Measurements from ENCODE around the gene WDR5. TPM values are rescaled to one million over a fixed set of nuclear protein-coding genes. Genes with fewer than 3 reads are reported as not detected.

Gene WDR5
- total and polyA plus RNA-seq, 2 experiments from 2014 or later: 37.0 to 56.6 TPM

Small RNA genes within 50 kb of the gene (small RNA-seq; reads per million reads assigned to genes)
- gene RNU6ATAC (ENCODE audit: low replicate concordance): 15.1 reads per million, percentile 97 among the genes with 10 or more reads in this experiment

Other genes starting within 250 kb of the WDR5 start
- 24.3 and 28.9 TPM in 2 replicates for gene VAV2, start 143.8 kb upstream of the WDR5 start, total RNA-seq (2014; rRNA removed; shearing (Covaris generic))
- gene VAV2, start 143.8 kb upstream of the WDR5 start, polyA plus RNA-seq (2016; fragmentation: Nextera tagmentation; extraction: Ambion mirVana): 7.2 and 8.1 TPM in 2 replicates
- 12.8 and 16.0 TPM in 2 replicates for gene BRD3OS, start 110.6 kb upstream of the WDR5 start, total RNA-seq (2014; rRNA removed; shearing (Covaris generic))
- 9.2 and 10.9 TPM in 2 replicates for gene BRD3OS, start 110.6 kb upstream of the WDR5 start, polyA plus RNA-seq (2016; fragmentation: Nextera tagmentation; extraction: Ambion mirVana)
- gene BRD3, start 68.1 kb upstream of the WDR5 start, total RNA-seq (2014; rRNA removed; shearing (Covaris generic)): 40.7 and 46.0 TPM in 2 replicates
- 87.1 and 88.0 TPM in 2 replicates for gene BRD3, start 68.1 kb upstream of the WDR5 start, polyA plus RNA-seq (2016; fragmentation: Nextera tagmentation; extraction: Ambion mirVana)
- gene RNU6ATAC, start 28.5 kb downstream of the WDR5 start, total RNA-seq (2014; rRNA removed; shearing (Covaris generic)): not detected in 2 replicates
- not detected in 2 replicates for gene RNU6ATAC, start 28.5 kb downstream of the WDR5 start, polyA plus RNA-seq (2016; fragmentation: Nextera tagmentation; extraction: Ambion mirVana)
- 14.9 and 17.9 TPM in 2 replicates for gene RXRA, start 190.4 kb downstream of the WDR5 start, total RNA-seq (2014; rRNA removed; shearing (Covaris generic))
- 4.8 and 4.9 TPM in 2 replicates for gene RXRA, start 190.4 kb downstream of the WDR5 start, polyA plus RNA-seq (2016; fragmentation: Nextera tagmentation; extraction: Ambion mirVana)